ENCODE data around the gene FMO2.
"Not testable (repeated sequence)": the region's sequence is repeated elsewhere in the genome, so short reads cannot be mapped to it uniquely, and the experiment has no call there.

FMO2 gene

DNA sequence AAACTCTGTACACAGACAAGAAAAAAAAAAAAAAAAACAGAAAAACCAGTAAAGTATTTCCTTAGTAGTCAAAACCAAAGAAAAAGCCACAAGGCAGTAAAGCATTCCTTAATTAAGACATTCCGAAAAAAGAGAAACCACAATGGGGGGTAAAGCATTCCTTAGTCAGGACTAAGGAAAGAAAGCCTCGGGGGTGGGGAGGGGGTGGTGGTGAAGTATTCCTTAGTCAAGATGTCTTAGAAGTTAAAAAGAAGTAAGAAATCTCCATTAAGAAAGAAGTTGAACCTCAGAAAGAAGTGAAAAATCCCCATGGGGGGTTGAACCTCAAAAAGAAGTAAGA is 35.0 kb downstream of the FMO2 start:
- no peak for DNase-seq

DNA sequence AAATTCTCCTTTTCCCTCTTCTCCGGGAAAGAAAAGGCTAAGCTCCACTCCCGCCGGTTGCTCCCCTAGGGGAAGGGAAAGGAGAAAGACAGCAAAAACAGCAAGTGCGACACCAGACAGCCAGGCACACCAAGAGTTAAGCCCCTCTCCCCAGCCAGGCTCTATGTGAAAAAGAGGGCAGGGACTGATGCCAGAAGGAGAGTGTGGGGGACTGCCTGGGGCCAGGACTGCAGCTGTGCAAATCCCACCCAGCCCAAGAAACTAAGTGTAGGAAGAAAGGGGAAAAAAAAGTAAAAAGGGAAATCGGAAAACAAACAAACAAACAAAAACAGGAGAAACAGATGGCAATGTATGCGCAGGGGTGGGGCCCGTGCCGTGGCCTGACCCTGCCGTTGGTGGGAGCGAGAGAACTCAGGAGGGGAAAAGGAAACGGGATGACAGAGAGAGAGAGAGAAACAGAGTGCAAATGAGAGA is 35.5 kb downstream of the FMO2 start:
- DNase-seq: no peak

DNA sequence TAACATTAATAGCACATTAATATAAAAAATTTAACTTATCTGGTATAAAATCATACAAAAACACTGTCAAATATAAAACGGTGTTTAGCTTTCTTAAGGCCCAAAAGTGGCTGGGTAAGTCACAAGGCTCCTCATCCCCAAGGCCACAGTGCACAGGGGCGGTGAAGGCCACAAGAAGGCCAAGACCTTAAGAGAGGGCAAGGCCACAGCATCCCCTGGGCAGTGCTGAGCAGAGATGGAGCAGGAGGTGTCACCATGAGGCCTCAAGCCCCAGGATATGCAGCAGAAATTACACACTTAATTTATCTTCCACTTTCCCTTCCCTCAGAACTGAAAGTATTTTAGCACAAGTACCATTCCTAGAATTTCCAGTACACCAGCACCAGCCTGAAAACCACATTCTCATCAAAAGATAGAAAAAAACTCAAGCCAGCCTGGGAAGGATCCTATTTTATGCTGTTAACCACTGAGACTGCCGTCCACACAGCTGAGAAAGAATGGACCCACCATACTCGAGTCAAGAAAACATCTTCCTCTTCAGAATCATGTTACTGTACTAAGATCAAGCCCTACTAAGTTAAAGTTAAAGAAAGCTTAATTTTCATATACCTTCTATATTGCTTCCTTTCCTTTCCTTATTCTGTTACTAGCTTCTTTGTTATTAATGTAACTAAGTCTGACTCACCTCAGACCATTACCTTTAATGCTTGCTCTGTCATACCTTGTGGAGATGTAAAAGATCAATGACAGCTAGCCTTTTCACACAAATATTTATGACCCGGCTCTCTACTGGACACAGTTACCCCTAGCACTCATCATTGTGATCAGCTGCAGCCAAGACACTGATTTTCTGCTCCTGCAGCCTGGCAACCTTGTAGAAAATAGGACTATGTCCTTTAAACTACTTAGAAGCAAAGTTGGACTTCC is 36.8 kb downstream of the FMO2 start:
- no peak for DNase-seq

DNA sequence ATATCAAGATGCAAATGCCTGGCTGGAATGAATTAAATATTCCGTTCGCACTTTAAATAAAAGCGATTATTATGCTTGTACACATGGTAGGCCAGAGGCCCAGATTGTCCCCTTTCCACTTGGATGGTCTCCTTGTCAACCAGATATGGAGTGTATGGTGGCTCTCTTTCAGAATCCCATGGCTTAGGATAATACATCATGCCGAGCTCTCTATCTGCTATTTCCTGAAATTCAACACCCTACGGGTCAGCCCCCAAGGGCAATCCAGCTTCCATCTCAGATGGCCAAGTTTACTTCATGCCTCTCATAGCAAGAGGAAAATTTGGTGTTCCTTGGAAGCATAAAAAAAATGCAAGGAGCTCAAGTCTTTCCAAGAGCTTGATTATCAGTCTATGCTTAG is 37.8 kb downstream of the FMO2 start:
- DNase-seq: no peak

DNA sequence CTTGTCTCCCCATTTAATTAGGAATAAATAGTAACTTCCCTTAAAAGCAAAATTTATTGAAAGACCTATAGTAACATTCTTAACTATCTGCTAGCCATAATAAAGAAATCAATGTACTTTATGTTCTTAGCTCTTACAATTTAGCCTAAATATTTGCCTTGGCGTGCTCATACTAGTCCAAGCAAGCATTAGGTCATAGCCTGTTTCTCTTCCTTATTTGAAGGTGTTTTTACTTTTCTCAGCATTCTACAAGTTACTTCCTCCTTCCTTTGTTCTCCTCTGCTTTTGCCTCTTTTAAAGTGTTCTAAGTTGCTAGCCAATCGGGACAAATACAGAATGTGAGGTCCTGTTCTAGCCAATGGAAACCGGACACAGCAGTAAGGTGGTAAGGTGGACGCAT is 39.2 kb downstream of the FMO2 start:
- not testable (repeated sequence) for DNase-seq

DNA sequence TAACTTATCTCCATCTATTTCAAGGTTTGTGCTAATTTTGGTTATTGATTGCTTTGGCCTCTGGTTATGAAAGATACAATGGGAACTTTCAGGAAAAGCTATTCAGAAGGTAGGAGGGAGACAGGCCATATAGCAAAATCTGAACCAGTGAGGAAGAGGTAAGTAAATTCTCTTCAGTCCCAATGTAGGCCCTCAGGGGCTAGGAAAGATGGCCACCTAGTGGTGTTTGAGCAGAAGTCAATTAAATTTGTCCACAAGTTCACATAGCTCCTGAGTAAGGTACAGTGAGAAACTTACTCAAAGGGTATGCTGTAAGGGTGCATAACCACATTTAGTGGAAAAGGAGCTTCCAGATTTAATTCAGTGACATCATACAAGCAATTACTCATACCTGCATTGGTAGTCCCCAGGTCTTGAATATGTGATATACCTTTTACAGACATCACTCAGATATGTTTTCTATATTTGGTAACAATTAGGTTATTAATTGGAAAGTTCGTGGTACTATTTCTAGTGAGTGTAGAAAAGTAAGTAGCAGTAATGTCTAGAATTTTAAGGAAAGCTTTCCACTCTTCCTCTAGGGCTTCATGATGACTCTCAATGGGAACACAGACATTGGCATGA is 41.8 kb downstream of the FMO2 start:
- peak; percentile 60 to 63 for DNase-seq

DNA sequence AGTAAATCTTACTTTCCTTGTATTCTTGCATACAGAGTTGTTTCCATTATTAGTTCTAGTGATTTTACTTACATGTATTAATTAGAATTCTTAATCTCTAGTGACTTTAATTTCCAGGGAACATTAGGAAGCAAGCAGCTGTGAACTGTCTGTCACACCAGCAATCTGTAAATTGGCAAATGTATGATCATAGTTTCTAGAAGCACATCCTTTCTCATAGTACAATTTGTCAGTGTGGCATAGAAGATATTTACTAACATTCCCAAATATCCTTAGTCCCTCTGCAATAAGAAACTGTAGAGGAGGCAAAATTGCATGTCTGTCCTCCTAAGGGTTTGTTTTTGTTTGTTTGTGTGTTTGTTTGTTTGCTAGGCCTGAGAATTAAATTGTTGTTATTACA is 46.2 kb downstream of the FMO2 start:
- DNase-seq: no peak

DNA sequence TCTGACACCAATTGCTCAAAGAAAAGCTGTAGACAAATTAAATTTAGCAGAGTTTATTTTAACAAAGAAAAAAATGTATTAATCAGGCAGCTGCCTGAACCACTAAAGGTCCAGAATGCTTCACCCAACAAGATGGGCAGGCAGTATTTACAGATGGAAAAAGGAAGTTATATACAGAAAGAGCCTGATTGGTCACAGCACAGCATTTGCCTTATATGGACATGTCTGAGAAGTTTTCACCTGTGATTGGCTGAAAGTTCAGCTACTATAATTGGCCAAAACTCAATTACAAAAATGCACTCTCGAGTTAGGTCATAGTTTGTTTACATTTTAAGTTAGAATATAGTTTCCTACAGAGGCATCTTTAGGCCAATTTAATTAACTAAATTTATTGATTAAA is 48.1 kb downstream of the FMO2 start:
- DNase-seq: no peak

DNA sequence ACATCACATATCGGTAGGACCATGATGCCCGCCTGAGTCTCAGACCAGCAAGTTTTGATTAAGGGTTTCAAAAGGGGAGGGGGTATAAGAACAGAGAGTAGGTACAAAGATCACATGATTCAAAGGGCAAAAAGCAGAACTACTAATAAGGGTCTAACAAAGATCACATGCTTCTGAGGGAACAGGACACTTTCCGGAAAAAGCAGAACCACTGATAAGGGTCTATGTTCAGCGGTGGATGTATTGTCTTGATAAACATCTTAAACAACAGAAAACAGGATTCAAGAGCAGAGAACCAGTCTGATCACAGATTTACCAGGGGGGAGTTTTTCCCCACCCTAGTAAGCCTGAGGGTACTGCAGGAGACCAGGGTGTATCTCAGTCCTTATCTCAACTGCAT is 51.1 kb downstream of the FMO2 start:
- not testable (repeated sequence) for DNase-seq

DNA sequence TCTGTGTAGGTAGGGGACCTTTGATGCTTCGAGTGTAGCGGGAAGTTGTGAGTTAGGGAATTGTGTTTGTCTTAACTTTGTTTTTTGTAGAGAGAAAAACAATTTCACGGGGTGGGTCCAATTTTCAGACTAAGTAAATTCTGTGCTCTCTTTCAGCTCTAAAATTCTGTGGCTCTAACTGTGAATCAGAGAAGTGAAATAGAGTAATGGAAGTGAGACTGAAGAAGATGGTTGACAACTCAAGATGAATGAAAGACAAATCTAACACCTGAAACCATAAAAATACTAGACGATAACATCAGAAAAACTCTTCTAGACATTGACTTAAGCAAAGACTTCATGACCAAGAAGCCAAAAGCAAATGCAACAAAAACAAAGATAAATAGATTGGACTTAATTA is 58.8 kb downstream of the FMO2 start:
- DNase-seq: no peak

DNA sequence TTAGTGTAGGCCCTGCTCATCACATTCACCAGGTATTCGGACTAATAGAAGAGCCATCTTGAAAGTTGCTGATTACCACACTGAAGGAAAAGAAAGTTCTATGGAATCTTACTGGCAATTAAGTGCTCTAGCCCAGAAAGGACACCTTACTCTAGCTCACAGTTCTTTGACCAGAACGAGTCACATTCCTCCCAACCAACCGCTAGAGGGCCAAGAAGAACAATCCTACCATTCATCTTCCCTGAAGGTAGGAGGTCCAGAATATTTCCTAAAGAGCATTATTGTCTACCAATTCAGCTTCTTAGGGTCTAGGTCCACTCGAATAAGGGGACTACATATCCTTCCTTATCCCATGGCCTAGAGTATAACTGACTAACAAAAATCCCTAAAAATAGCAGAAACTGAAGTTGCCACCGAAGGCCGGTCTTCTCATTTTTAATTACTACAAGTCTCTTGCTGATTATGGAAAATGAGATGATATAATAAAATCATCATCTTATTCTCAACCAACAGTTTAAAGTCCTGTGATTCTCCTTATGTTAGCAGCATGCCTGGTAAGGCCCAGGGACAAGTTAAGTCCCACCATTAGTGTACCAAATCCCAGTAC is 60.5 kb downstream of the FMO2 start:
- DNase-seq: peak; percentile 75 to 76

DNA sequence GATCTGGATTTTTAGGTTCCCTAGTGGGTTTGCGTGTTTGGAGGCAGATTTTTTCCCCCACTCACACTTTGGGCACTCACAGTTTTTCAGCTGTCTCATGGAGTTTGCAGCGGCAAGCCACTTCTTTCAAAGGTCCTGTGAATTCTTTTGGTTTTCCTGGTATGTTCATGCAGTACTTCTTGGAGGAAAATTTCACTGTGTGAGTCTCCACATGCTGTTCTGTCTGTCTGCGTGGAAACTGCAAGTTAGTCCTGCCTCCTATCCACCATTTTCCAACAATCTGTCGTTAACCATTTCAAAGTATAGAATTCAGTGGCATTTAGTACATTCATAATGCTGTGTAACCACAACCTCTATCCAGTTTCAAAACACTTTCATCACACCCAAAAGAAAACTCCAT is 62.4 kb downstream of the FMO2 start:
- DNase-seq: no peak

DNA sequence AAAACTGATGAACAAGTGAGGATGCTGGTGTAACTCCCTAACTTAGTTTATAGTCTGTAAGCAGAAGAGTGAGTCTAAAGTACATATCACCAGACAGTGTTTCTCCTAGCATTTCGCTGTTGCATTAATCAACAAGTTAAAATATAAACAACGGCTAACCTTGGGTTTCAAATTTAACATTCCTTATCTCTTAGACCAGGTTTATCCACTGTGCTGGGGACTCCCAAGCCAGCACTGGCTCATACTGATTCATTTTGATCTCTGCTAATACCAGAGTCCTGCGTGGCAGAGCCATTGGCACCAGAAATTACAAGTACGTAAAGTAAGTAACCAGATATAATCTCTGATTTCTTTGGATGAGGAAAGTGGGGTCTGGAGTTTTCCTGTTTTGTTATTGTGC is 63.2 kb downstream of the FMO2 start, which contains the start of gene FMO1:
Gene FMO1 (plus strand): TSS at position 193 of the 400 bp plus-strand sequence. CDS start 9,594 bp downstream, outside the sequence.
- DNase-seq: no peak

DNA sequence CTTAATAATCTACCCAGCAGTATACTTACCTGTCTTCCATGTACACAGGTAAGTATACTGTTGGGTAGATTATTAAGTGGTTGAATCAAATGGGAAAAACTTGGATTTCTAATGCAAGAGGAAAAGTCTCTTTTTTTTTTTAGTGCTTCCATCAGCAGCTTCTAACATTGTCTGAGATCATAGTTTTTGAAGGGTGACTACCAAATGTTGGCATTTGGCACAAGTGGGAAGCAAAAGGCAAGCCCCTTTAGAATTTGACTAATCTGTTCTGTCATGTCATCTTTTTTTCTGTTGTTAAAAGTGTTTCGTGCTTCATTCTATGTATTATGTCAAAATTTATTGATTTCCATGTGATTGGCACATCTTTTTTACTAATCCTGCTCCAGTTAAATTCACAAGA is 63.7 kb downstream of the FMO2 start:
- DNase-seq: no peak

DNA sequence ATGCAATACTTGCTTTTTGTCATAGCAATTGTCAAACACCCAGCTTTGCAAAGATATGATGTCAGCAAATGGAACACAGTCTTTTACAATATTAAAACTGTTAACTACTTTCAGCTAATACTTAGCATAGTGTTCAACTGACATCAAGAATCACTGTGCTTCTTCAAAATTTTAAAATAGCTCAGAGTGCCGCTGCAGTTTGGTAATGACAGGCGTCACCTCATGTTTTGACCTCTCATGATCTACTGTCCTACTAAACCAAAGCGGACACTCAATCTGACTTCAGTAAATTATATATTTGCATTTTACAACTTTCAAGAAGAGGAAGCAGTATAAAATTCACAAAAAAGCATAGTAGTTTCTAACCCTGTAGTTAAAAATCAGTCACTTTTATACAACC is 65.2 kb downstream of the FMO2 start:
- no peak for DNase-seq

DNA sequence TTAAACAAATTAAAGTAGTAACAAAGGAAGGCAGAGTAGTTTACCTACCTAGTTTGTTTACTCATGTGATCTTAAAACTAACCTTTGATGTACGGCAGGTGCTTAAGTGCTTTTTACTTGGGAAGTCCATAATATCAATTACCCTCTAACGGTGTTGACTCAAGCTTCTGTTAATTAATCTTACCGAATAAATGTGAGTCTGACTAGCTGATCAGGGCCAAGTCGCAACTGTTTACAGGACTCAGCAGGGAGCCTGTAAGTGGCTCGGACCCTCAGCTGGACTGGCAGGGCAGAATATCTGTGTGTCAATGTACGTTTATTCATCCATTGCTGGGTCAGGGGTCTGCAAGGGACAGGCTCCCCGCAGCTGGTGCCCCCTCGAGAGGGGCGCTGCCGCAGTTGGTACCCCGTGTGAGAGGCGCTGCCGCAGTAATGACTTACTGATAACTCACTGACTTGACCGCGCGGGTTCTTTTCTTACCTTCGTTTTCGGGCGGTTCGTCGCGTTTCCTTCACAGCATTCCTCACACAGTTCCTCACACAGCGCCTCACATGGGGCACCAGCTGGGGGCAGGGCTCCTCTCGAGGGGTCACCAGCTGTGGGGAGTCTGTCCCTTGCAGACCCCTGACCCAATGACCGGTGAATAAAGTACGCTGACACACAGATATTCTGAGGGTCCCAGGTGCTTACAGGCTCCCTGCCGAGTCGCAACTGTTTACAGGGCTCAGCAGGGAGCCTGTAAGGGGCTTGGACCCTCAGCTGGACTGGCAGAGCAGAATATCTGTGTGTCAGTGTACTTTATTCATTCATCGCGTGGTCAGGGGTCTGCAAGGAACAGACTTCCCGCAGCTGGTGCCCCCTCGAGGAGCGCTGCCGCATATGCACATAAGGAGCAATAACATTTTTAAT is 66.2 kb downstream of the FMO2 start:
- no peak for DNase-seq

DNA sequence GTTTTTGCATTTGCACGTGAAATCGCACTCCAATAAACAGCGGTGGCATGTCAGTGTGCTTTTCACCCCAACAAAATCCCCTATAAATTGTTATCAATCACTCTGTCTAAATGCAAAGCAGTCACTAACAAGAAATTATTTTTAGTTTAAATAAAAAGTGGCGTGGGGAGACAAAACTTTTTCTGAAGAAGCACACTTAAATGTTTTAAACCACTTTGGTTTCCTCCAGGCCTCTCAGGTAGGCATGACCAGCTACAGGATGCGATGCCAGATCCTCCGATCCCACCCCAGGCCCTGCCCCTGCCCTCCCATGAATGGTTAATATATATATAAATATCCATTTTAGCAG is 66.8 kb downstream of the FMO2 start:
- DNase-seq: no peak

DNA sequence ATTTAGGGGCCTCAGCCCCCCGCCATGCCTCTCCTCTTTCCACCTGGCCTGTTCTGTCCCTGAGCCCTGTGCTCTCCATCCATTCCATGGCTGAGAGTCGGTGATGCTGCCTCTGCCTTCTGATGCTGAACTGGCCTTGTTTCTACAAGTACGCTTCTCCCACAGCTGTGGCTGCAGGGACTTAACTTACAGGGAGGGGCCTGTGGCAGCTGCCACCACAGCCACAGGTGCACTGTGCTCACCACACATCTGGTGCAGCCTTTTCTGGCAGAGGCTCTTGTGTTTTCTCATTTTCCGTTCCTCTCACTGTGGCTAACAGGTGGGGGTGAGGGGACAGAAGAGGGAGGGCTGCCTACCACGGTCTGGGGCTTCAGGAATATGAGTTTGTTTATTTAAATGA is 67.4 kb downstream of the FMO2 start:
- DNase-seq: no peak

DNA sequence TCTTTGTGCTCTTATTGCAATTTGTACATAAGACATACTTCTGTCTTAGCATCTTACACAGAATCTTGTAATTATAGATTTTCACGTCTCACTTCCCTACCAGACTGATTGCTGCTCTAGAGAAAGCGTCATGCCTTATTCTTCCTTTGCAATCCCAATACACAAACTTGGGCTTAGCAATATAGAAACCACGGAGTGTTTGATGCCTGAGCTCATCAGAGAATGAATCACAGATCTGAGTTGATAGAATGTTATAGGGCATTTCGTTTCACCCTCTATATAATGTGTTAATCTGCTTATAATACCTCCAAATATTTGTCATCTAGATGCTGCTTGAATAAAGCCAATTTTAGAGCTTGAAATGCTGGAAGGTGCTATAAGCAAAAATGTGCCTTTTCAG is 69.8 kb downstream of the FMO2 start:
- no peak for DNase-seq

DNA sequence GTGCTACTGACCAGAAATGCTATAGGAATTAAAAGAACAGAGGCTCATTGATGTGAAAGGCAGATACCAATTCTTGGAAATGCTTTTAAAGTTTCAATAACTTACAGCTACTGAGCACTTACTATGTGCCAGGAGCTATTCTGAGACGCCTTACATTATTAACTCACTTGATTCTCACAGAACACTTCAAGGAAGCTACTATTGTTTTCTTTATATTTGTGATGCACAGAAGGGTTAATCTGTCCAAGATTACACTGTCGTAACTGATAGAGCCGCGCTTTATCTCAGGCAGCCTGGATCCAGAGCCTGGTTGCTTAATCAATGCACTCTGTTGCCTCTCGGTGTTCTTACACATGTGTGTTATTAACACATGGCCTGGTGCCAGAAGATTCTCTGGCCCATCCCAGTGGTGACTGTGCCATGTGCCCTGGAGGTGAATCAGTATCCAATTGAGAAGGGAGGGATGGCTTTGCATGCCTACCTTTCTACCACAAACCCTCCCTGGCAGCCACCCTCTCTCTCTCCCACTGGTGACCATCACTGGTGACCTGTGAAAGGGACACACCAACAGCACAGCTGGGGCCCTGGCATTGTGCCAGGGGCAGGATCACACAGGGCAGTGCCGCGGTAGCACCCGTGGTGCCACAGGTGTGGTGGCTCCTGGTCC is 72.0 kb downstream of the FMO2 start:
- DNase-seq: no peak

DNA sequence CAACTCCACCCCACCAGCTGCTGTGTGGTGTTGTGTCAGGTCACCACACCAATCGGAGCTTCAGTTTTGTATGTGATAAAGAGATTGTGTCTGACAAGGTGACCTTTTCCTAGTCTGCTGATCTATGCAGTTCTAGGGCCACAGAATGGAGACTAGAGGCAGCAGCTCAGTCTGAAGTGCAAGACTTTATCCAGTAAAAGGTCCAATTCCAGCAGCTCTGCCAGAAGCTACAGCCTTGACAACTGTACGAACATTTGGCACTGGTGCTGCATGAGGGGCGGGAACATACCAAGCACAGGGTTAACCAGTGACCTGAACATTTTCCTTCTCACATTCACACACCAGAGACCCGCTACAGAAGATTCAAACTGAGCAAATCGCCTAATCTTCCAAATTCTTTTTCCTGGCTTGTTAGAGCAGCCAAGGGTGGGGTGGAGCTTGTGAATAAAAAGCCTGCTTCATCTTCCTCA is 72.5 kb downstream of the FMO2 start:
- no peak for DNase-seq

DNA sequence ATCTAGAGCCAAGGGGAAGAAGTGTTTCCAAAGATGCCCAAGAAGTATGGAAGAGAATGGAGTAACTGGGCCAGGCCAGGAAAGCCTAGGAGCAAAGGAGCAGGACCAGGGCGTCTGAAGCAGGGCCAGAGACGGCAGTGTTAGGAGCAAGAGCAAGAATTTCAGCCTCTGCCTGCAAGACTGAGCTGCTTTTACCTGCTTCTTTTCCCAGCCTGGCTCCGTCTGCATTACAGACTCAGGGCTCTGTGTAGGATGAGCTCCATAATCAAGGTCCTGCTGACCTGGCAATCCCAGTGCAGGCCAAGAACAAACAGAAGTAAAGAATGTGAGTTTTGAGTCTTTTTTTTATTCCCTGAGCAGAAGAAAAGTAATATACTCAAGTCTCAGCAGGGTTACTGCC is 73.3 kb downstream of the FMO2 start:
- no peak for DNase-seq
